GM23248 (cell line): ENCODE results near the gene ALPI.

Experiments used
- EZH2 ChIP-seq: fragments of 200-600 bp; sonication (generic); IDR thresholded peaks from 2 replicates; pipeline ENCODE4 v1.6.1; 2018; ENCODE audit warnings: antibody characterized with exemption, mild to moderate bottlenecking; ENCODE audit not compliant: insufficient read depth, poor library complexity, severe bottlenecking
- EZH2phosphoT487 ChIP-seq: fragments of 200-600 bp; sonication (generic); IDR thresholded peaks from 2 replicates; pipeline ENCODE4 v1.6.1; 2018; ENCODE audit warnings: antibody characterized with exemption, moderate library complexity, mild to moderate bottlenecking, low read depth; ENCODE audit not compliant: insufficient read depth

DNA sequence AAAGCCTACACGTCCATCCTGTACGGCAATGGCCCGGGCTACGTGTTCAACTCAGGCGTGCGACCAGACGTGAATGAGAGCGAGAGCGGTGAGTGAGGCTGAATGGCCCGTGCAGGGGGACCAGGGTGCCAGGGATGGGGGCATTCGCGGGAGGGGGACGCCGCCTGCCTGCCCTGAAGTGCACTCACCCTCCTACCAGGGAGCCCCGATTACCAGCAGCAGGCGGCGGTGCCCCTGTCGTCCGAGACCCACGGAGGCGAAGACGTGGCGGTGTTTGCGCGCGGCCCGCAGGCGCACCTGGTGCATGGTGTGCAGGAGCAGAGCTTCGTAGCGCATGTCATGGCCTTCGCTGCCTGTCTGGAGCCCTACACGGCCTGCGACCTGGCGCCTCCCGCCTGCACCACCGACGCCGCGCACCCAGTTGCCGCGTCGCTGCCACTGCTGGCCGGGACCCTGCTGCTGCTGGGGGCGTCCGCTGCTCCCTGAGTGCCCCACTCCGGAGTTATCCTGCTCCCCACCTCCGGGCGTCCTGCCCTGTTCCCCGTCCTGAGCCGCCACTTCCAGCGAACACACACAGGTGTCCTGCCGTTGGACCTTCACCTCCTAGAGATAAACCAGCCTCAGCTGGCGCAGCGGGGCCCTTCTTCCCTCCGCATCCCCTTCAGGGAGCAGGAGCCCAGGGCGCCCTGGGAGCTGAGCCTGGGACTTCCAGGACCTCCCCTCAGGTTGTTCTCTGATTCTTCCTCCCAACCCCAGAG is 2.9 kb downstream of the ALPI start:
- TF ChIP-seq EZH2phosphoT487 (no peak), EZH2 (no peak)
